ENCODE data around the gene TLN1. TPM values are rescaled to one million over a fixed set of nuclear protein-coding genes. Genes with fewer than 3 reads are reported as not detected.
A peak's percentile ranks its signal among the peaks of the same experiment; 100 is the strongest.

TLN1 gene
- total RNA-seq, 4 donors from 2014 or later: 934 to 1,435 (median 1,196) TPM

GRCh38 chr9:35746583-35746982 lies 14.6 kb upstream of the TLN1 start:
- Histone ChIP-seq H3K9me3 (no peaks in the 10 kb centered on the region), H3K4me3 (peak overlapping the region; percentile 64 to 90 (median 84)), H3K4me1 (peaks cover 50 to 79% (median 65%) of the 10 kb centered on the region in 4 donors), H3K27me3 (no peaks in the 10 kb centered on the region), H3K36me3 (peaks cover 40 to 50% (median 47%) of the 10 kb centered on the region in 4 donors), H3K27ac (replicated peaks in 1 of 4) (peak overlapping the region; percentile 88 to 93 (median 91))
- WGBS: 41% methylated on average over 3 of the region's 3 CpGs
- no peak for TF ChIP-seq EP300 (IDR thresholded peaks at IDR 0.05)
- TF ChIP-seq POLR2AphosphoS5 (IDR thresholded peaks at IDR 0.05): no peak
- TF ChIP-seq, protein P1, sequence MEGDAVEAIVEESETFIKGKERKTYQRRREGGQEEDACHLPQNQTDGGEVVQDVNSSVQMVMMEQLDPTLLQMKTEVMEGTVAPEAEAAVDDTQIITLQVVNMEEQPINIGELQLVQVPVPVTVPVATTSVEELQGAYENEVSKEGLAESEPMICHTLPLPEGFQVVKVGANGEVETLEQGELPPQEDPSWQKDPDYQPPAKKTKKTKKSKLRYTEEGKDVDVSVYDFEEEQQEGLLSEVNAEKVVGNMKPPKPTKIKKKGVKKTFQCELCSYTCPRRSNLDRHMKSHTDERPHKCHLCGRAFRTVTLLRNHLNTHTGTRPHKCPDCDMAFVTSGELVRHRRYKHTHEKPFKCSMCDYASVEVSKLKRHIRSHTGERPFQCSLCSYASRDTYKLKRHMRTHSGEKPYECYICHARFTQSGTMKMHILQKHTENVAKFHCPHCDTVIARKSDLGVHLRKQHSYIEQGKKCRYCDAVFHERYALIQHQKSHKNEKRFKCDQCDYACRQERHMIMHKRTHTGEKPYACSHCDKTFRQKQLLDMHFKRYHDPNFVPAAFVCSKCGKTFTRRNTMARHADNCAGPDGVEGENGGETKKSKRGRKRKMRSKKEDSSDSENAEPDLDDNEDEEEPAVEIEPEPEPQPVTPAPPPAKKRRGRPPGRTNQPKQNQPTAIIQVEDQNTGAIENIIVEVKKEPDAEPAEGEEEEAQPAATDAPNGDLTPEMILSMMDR (IDR thresholded peaks at IDR 0.05): no peak
- no peak for TF ChIP-seq POLR2A (IDR thresholded peaks at IDR 0.05; ENCODE audit: low read depth)
- no peak for DNase-seq (ENCODE audit: extremely low spot score)
- intact Hi-C loops (cut with DNase I): no loop called here

DNA sequence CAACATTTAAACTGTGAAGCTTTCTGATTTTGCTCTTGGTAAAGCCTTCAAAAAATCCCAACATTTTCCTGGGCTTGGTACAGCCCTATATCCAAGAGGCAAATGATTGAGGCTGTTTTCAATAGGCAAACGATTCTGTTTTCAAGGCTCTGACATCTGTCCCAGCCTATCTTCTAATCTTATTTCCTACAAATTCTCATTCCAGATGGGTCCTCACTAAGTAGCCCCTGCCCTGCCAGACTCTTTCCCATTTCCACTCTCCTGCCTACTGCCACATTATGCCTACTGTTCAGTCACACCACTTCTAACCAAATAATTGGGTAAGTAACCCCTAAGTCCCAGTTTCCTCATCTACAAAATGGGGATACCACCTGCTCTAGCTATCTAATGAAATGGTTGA lies 13.6 kb upstream of the TLN1 start:
- Histone ChIP-seq H3K36me3 (peaks cover 40 to 50% (median 47%) of the 10 kb centered on the region in 4 donors), H3K4me3 (peak overlapping the region; percentile 64 to 90 (median 84)), H3K27ac (replicated peaks in 1 of 4) (peak overlapping the region; percentile 10 to 93 (median 91)), H3K4me1 (peaks cover 50 to 72% (median 64%) of the 10 kb centered on the region in 4 donors), H3K9me3 (no peaks in the 10 kb centered on the region), H3K27me3 (no peaks in the 10 kb centered on the region)
- WGBS: 41% methylated on average over 1 of the region's 1 CpG
- TF ChIP-seq POLR2AphosphoS5 (IDR thresholded peaks at IDR 0.05) (no peak), EP300 (IDR thresholded peaks at IDR 0.05) (no peak), POLR2A (IDR thresholded peaks at IDR 0.05; ENCODE audit: low read depth) (no peak)
- TF ChIP-seq, protein P1 (IDR thresholded peaks at IDR 0.05): no peak
- intact Hi-C loops (cut with DNase I): no loop called here
- no peak for DNase-seq (ENCODE audit: extremely low spot score)

GRCh38 chr9:35743880-35744518 lies 12.0 kb upstream of the TLN1 start:
- no peaks in the 10 kb centered on the region for H3K9me3 ChIP-seq
- H3K27ac ChIP-seq (replicated peaks in 1 of 4): peak overlapping the region; percentile 28 to 93 (median 75)
- no peaks in the 10 kb centered on the region for H3K27me3 ChIP-seq
- peaks cover 40 to 59% (median 52%) of the 10 kb centered on the region in 4 donors for H3K4me1 ChIP-seq
- H3K36me3 ChIP-seq: peaks cover 56 to 63% (median 60%) of the 10 kb centered on the region in 4 donors
- intact Hi-C loops (cut with DNase I): no loop called here
- WGBS: 78% methylated on average over 6 of the region's 8 CpGs
- DNase-seq (ENCODE audit: extremely low spot score): no peak
- TF ChIP-seq EP300 (IDR thresholded peaks at IDR 0.05): no peak
- no peak for TF ChIP-seq POLR2AphosphoS5 (IDR thresholded peaks at IDR 0.05)
- no peak for TF ChIP-seq POLR2A (IDR thresholded peaks at IDR 0.05; ENCODE audit: low read depth)
- TF ChIP-seq, protein P1 (IDR thresholded peaks at IDR 0.05): no peak
- H3K4me3 ChIP-seq: no peak overlapping the region

- no peak for TF ChIP-seq POLR2A (IDR thresholded peaks at IDR 0.05; ENCODE audit: low read depth)
- TF ChIP-seq, protein P1 (IDR thresholded peaks at IDR 0.05): no peak
- TF ChIP-seq EP300 (IDR thresholded peaks at IDR 0.05): no peak
- no peak for TF ChIP-seq POLR2AphosphoS5 (IDR thresholded peaks at IDR 0.05)
- Histone ChIP-seq H3K27me3 (no peaks in the 10 kb centered on the region), H3K9me3 (no peaks in the 10 kb centered on the region), H3K4me3 (no peak overlapping the region), H3K4me1 (peaks cover 40 to 59% (median 52%) of the 10 kb centered on the region in 4 donors), H3K36me3 (peaks cover 61 to 68% (median 66%) of the 10 kb centered on the region in 4 donors), H3K27ac (replicated peaks in 1 of 4) (peak overlapping the region; percentile 28 to 93 (median 75))
- WGBS: 55% methylated on average over 2 of the region's 2 CpGs
- intact Hi-C loops (cut with DNase I): no loop called here
- DNase-seq (ENCODE audit: extremely low spot score): no peak
These were observed 11.5 kb upstream of the TLN1 start for GRCh38 chr9:35743452-35743851.

Data from esophagus muscularis mucosa (tissue), 4 donors.